SU-DHL-6 (cell line): ENCODE data around the gene RGR.
A peak's percentile ranks its signal among the peaks of the same experiment; 100 is the strongest.

Source experiments
- H2AFZ ChIP-seq: fragments of 200-600 bp; sonication (generic); 2 replicates; pipeline ENCODE4 v1.6.1; 2014; ENCODE audit warnings: low read depth, mild to moderate bottlenecking, moderate library complexity, mixed read lengths, antibody characterized with exemption, low read length; ENCODE audit not compliant: severe bottlenecking
- H3F3A ChIP-seq: fragments of 200-600 bp; shearing (Covaris generic); 2 replicates; pipeline ENCODE4 v1.6.0; 2016; ENCODE audit warnings: antibody characterized with exemption, mild to moderate bottlenecking; ENCODE audit not compliant: insufficient read depth
- H3K27ac ChIP-seq: fragments of 200-600 bp; sonication (generic); 2 replicates; pipeline ENCODE4 v1.5.1; 2016; ENCODE audit warnings: low read depth, mild to moderate bottlenecking, low read length, moderate library complexity, mixed read lengths
- H3K27me3 ChIP-seq: fragments of 200-600 bp; sonication (generic), shearing (Covaris generic); 2 replicates; pipeline ENCODE4 v1.6.0; 2014; ENCODE audit warnings: mild to moderate bottlenecking, low read length
- H3K36me3 ChIP-seq: fragments of 200-600 bp; sonication (generic); 2 replicates; pipeline ENCODE4 v1.6.1; 2014; ENCODE audit warnings: mild to moderate bottlenecking, low read length, mixed read lengths
- H3K4me2 ChIP-seq: fragments of 300-600, 200-600 bp; shearing (Covaris generic), sonication (generic); 2 replicates; pipeline ENCODE4 v1.6.0; 2014; ENCODE audit warnings: low read length, low read depth, mild to moderate bottlenecking; ENCODE audit not compliant: poor library complexity, severe bottlenecking
- H3K4me3 ChIP-seq: fragments of 200-600 bp; sonication (generic); 2 replicates; pipeline ENCODE4 v1.5.1; 2014; ENCODE audit warnings: antibody characterized with exemption, low read length, mild to moderate bottlenecking, mixed read lengths; ENCODE audit not compliant: insufficient read depth, poor library complexity, severe bottlenecking
- H3K79me2 ChIP-seq: fragments of 200-600 bp; sonication (generic); 2 replicates; pipeline ENCODE4 v1.6.1; 2014; ENCODE audit warnings: mild to moderate bottlenecking, low read length, moderate library complexity; ENCODE audit not compliant: insufficient read depth
- H3K9ac ChIP-seq: fragments of 200-600 bp; sonication (generic); 2 replicates; pipeline ENCODE4 v1.7.0; 2014; ENCODE audit warnings: mild to moderate bottlenecking, low read length
- H3K9me2 ChIP-seq: fragments of 200-600 bp; sonication (generic); replicated peaks from 2 replicates; pipeline ENCODE4 v1.6.1; 2014; ENCODE audit warnings: low read length; ENCODE audit not compliant: insufficient read depth
- H3K9me3 ChIP-seq: fragments of 200-600 bp; sonication (generic); 2 replicates; pipeline ENCODE4 v1.6.1; 2014; ENCODE audit warnings: low read length, mixed read lengths; ENCODE audit not compliant: insufficient read depth
- H4K20me1 ChIP-seq: fragments of 200-600 bp; sonication (generic); 2 replicates; pipeline ENCODE4 v1.6.1; 2014; ENCODE audit warnings: low read depth, mild to moderate bottlenecking, antibody characterized with exemption, low read length, moderate library complexity, mixed read lengths
- EZH2phosphoT487 ChIP-seq: fragments of 200-600 bp; sonication (generic), shearing (Covaris generic); conservative IDR thresholded peaks from 2 replicates; pipeline ENCODE4 v1.6.1; 2018; ENCODE audit warnings: mild to moderate bottlenecking, antibody characterized with exemption, low read length, moderate library complexity, mixed read lengths
- TF ChIP-seq, protein P1 (sequence below): fragments of 200-600 bp; sonication (generic); IDR thresholded peaks from one replicate; pipeline ENCODE4 v1.5.1; 2017; ENCODE audit warnings: antibody characterized with exemption, mild to moderate bottlenecking, low read length, moderate library complexity; ENCODE audit not compliant: insufficient read depth, poor library complexity, severe bottlenecking

RGR gene

DNA sequence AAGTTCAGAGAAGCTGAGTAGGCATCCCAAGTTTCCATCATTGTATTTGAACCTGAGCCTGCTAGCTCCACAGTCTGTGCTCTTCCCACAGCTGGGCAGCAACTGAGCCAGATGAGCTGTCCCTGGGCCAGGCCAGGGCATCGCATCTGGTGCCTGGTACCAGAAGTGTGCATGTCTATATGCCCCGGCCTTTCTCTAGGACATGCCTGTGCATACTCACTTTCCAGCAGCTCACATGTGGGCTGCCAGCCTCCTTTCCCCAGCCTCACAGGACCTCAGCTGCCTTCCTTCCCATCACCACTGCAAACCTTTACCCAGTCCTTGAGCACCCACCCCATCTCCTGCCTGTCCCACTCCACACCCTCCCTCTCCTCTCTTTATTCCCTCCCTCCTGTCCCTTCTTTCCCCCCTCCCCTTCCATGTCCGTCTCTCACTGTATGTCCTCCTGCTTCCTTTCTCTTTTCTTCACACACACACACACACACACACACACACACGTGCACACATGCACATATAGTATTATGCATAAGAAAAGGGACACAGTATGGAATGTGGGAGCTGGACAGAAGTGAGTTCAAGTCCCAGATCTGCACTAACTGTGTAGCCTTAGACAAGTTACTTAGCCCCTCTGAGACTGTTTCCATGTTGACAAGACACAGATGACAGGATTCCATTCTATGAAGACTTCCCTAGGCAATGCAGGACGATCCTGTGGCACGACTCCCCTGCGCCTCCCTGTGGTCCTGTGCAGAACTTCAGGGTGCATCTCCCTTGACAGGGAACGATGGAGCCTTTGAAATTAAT, 39.6 kb upstream of the RGR start:
- no peaks in the 10 kb centered on the region for H3K27me3 ChIP-seq
- no peak overlapping the region for H3K4me2 ChIP-seq
- no peaks in the 10 kb centered on the region for H3K9me3 ChIP-seq
- no peak overlapping the region for H3K9ac ChIP-seq
- H3K27ac ChIP-seq, result no peak overlapping the region
- H3K9me2 ChIP-seq, result no peaks in the 10 kb centered on the region
- no peaks in the 10 kb centered on the region for H3K79me2 ChIP-seq
- H2AFZ ChIP-seq, result no peak overlapping the region
- no peaks in the 10 kb centered on the region for H3F3A ChIP-seq
- no peak overlapping the region for H3K4me3 ChIP-seq
- TF ChIP-seq, protein P1, sequence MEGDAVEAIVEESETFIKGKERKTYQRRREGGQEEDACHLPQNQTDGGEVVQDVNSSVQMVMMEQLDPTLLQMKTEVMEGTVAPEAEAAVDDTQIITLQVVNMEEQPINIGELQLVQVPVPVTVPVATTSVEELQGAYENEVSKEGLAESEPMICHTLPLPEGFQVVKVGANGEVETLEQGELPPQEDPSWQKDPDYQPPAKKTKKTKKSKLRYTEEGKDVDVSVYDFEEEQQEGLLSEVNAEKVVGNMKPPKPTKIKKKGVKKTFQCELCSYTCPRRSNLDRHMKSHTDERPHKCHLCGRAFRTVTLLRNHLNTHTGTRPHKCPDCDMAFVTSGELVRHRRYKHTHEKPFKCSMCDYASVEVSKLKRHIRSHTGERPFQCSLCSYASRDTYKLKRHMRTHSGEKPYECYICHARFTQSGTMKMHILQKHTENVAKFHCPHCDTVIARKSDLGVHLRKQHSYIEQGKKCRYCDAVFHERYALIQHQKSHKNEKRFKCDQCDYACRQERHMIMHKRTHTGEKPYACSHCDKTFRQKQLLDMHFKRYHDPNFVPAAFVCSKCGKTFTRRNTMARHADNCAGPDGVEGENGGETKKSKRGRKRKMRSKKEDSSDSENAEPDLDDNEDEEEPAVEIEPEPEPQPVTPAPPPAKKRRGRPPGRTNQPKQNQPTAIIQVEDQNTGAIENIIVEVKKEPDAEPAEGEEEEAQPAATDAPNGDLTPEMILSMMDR, result peak; percentile 89
- no peak for TF ChIP-seq EZH2phosphoT487
- H4K20me1 ChIP-seq, result no peaks in the 10 kb centered on the region
- no peaks in the 10 kb centered on the region for H3K36me3 ChIP-seq

DNA sequence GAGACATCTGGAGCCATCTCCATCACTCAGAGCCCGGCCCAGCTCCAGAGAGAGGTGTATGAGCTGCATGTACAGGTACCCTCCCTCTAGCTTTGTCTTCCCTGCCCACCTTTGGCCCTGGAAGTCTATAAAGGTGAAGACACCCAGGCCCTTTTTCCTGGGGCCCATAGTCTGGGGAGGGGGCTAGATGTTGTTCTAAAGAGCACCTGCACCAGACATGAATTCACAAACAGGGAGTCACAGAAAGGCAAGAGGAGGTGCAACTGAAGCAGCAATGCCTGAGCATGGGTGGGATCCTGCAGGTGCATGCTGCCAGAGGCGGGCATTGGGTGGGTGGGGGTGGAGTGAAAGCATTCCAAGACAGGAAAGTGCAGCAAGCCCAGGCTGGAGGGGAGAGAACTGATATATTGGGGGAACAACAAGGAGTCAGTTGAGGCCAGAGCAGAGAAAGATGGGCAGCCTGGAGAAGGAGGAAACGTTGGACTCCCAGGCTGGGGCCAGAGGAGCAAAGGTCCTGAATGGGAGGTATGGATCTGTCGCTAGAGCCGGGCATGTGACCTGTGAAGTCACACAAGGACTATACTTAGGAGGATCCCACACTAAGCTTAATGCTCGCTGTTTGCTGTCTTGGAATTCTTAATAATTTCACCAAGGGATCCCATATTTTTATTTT, 38.9 kb upstream of the RGR start:
- H3K9me3 ChIP-seq, result no peaks in the 10 kb centered on the region
- no peak overlapping the region for H3K9ac ChIP-seq
- TF ChIP-seq EZH2phosphoT487, result no peak
- TF ChIP-seq, protein P1, result no peak
- H2AFZ ChIP-seq, result no peak overlapping the region
- no peak overlapping the region for H3K4me2 ChIP-seq
- H4K20me1 ChIP-seq, result no peaks in the 10 kb centered on the region
- H3K9me2 ChIP-seq, result no peaks in the 10 kb centered on the region
- H3K36me3 ChIP-seq, result no peaks in the 10 kb centered on the region
- no peaks in the 10 kb centered on the region for H3K79me2 ChIP-seq
- H3F3A ChIP-seq, result no peaks in the 10 kb centered on the region
- H3K4me3 ChIP-seq, result no peak overlapping the region
- no peak overlapping the region for H3K27ac ChIP-seq
- no peaks in the 10 kb centered on the region for H3K27me3 ChIP-seq

DNA sequence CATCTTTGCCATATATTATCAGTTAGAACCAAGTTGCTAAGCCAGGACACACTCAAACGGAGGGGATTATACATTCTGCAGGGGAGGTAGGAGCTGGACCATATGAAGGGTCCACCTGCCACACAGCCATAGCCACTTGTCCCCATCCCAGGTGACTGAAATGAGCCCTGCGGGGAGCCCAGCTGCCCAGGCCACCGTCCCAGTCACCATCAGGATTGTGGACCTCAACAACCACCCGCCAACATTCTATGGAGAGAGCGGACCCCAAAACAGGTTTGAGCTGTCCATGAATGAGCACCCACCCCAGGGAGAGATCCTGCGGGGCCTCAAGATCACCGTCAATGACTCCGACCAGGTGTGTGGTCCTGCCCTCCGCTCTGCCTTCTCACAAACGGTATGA, 36.8 kb upstream of the RGR start:
- H2AFZ ChIP-seq, result no peak overlapping the region
- no peaks in the 10 kb centered on the region for H3K36me3 ChIP-seq
- H3K4me3 ChIP-seq, result no peak overlapping the region
- no peak overlapping the region for H3K4me2 ChIP-seq
- H3K9ac ChIP-seq, result no peak overlapping the region
- TF ChIP-seq, protein P1, result no peak
- no peak for TF ChIP-seq EZH2phosphoT487
- H3K9me3 ChIP-seq, result no peaks in the 10 kb centered on the region
- no peaks in the 10 kb centered on the region for H3K79me2 ChIP-seq
- no peak overlapping the region for H3K27ac ChIP-seq
- no peaks in the 10 kb centered on the region for H3K9me2 ChIP-seq
- no peaks in the 10 kb centered on the region for H3F3A ChIP-seq
- no peaks in the 10 kb centered on the region for H4K20me1 ChIP-seq
- no peaks in the 10 kb centered on the region for H3K27me3 ChIP-seq
